WTC11 (cell line): ENCODE measurements around the gene NUB1.

Experiments
- MAX ChIP-seq: sonication (generic); formaldehyde crosslinking; IDR thresholded peaks from 2 replicates; pipeline ENCODE4 v1.8.0; 2022; ENCODE audit warnings: mild to moderate bottlenecking, missing genetic modification reagents
- SMAD3 ChIP-seq: sonication (generic); formaldehyde crosslinking; IDR thresholded peaks from 2 replicates; pipeline ENCODE4 v1.8.0; 2022; ENCODE audit warnings: missing genetic modification reagents, mild to moderate bottlenecking, borderline replicate concordance
- TF ChIP-seq, protein P1 (sequence below): sonication (generic); formaldehyde crosslinking; IDR thresholded peaks from 2 replicates; pipeline ENCODE4 v1.8.1; 2022; ENCODE audit warnings: low read depth, mild to moderate bottlenecking, moderate library complexity, missing genetic modification reagents, borderline replicate concordance
- TF ChIP-seq, protein P2 (sequence below): sonication (generic); formaldehyde crosslinking; conservative IDR thresholded peaks from 2 replicates; pipeline ENCODE4 v1.8.1; 2023; ENCODE audit warnings: mild to moderate bottlenecking, low read depth, missing genetic modification reagents, moderate library complexity
- TF ChIP-seq, protein P3 (sequence below): fragments of 200-600 bp; IDR thresholded peaks from 2 replicates; pipeline ENCODE4 v1.8.0; 2022; ENCODE audit warnings: antibody characterized with exemption

DNA sequence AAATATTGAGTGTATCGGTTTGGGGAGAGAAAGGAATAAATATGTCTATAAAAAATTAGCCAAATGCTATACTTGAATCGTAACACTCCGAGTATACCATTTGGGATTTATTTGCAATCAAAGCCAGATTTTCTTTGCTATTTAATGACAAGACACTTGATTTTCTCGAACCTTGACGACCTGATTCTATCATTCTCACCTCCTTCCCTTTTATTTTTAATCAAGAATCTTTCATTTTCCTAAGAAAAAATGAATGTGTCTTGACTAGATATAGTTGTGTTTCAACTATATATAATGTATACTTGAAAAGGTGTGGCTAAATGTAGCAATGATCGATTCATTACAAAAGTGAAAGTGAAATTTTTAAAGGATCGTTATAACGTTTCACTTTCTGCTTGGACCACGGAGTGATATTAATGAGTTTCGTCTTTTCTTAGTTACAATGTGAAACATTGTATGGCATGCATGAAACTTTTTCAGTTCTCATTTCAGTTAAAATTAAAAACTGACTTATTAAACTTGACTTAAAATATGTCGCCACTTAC is 562 bp downstream of the NUB1 start:
- TF ChIP-seq, protein P1, sequence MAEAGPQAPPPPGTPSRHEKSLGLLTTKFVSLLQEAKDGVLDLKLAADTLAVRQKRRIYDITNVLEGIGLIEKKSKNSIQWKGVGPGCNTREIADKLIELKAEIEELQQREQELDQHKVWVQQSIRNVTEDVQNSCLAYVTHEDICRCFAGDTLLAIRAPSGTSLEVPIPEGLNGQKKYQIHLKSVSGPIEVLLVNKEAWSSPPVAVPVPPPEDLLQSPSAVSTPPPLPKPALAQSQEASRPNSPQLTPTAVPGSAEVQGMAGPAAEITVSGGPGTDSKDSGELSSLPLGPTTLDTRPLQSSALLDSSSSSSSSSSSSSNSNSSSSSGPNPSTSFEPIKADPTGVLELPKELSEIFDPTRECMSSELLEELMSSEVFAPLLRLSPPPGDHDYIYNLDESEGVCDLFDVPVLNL (CRISPR knock-in tag): no peak
- TF ChIP-seq, protein P2, sequence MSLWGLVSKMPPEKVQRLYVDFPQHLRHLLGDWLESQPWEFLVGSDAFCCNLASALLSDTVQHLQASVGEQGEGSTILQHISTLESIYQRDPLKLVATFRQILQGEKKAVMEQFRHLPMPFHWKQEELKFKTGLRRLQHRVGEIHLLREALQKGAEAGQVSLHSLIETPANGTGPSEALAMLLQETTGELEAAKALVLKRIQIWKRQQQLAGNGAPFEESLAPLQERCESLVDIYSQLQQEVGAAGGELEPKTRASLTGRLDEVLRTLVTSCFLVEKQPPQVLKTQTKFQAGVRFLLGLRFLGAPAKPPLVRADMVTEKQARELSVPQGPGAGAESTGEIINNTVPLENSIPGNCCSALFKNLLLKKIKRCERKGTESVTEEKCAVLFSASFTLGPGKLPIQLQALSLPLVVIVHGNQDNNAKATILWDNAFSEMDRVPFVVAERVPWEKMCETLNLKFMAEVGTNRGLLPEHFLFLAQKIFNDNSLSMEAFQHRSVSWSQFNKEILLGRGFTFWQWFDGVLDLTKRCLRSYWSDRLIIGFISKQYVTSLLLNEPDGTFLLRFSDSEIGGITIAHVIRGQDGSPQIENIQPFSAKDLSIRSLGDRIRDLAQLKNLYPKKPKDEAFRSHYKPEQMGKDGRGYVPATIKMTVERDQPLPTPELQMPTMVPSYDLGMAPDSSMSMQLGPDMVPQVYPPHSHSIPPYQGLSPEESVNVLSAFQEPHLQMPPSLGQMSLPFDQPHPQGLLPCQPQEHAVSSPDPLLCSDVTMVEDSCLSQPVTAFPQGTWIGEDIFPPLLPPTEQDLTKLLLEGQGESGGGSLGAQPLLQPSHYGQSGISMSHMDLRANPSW (CRISPR knock-in tag): no peak
- TF ChIP-seq MAX: no peak
- TF ChIP-seq SMAD3 (CRISPR knock-in tag): no peak
- TF ChIP-seq, protein P3, sequence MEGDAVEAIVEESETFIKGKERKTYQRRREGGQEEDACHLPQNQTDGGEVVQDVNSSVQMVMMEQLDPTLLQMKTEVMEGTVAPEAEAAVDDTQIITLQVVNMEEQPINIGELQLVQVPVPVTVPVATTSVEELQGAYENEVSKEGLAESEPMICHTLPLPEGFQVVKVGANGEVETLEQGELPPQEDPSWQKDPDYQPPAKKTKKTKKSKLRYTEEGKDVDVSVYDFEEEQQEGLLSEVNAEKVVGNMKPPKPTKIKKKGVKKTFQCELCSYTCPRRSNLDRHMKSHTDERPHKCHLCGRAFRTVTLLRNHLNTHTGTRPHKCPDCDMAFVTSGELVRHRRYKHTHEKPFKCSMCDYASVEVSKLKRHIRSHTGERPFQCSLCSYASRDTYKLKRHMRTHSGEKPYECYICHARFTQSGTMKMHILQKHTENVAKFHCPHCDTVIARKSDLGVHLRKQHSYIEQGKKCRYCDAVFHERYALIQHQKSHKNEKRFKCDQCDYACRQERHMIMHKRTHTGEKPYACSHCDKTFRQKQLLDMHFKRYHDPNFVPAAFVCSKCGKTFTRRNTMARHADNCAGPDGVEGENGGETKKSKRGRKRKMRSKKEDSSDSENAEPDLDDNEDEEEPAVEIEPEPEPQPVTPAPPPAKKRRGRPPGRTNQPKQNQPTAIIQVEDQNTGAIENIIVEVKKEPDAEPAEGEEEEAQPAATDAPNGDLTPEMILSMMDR: no peak
